ENCODE measurements around the gene CORO1A.
"Not testable (repeated sequence)": the region's sequence is repeated elsewhere in the genome, so short reads cannot be mapped to it uniquely, and the experiment has no call there.

CORO1A gene

DNA sequence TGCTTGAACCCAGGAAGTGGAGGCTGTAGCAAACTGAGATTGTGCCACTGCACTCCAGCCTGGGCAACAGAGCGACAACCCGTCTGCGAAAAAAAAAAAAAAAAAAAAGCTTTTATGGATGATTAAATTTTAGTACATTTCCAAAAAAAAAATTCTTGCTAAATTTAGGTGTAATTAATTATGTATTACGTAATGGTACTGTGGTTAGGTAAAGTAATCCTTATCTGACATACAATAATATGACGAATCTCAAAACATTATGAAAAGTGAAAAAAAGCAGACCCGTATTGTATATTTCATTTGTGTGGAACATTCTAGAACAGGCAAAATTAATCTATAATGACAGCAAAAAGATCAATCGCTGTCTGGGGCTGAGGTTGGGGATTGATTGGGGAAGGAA is 10.3 kb upstream of the CORO1A start:
- DNase-seq, result no peak

DNA sequence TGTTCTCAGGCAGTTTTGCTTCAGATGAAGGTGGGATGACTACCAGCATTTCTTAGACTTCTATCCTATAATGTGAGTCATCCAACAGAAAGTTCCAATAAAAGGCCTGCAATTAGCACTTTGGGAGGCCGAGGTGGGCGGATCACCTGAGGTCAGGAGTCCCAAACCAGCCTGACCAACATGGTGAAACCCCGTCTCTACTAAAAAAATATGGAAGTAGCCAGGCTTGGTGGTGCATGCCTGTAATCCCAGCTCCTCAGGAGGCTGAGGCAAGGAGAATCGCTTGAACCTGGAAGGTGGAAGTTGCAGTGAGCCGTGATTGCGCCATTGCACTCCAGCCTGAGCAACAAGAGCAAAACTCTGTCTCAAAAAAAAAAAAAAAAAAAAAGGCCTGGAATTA is 6.5 kb upstream of the CORO1A start:
- DNase-seq, result not testable (repeated sequence)

DNA sequence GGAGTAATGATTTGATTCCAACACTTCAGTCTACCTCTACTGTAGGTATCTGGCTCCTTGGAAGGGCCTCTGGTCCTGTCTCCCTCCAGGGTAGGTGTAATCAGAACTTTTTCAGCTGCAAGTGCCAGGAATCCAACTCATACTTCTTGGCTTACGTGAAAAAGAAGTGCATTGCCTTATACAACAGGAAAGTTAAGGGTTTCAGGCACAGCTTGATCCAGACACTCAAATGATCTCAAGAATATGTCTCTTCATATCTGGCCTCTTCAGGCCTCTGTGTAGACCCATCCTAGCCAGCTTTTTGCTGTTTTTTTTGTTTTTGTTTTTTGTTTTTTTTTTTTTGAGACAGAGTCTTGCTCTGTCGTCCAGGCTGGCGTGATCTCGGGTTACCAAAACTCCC is 4.2 kb upstream of the CORO1A start:
- DNase-seq, result no peak

DNA sequence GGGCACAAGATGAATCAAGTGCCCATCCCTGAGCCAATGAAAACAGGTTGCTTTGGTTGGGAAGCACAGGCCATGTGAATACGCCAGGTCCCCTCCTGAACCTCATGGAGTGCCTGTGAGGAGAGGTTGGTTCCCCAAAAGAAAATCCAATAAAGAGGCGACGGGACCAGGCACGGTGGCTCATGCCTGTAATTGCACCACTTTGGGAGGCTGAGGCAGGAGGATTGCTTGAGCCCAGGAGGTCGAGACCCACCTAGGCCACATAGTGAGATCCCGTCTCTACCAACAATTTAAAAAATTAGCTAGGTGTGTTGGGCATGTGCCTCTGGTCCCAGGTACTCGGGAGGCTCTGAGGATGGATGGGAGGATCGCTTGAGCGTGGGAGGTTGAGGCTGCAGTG is 3.5 kb upstream of the CORO1A start:
- no peak for DNase-seq

DNA sequence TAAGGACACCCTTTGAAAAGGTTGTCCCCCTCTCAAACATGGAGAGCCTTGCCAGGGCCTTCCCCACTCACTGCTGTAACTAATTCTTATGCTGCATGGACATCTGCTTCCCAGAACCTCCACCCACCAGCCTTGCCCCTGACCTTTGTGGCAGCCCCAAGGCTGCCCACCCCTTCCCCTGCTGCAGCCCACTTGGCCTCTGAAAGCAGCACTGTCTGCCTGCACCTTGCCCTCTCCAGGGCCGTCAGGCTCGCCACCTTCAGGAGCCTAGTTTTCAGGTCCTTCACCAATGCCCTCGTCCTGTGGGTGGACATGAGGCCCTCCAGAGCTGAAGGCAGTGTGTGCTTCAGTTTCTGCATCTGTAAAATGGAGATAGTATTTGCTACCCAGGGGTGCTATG is 2.7 kb upstream of the CORO1A start:
- no peak for DNase-seq

DNA sequence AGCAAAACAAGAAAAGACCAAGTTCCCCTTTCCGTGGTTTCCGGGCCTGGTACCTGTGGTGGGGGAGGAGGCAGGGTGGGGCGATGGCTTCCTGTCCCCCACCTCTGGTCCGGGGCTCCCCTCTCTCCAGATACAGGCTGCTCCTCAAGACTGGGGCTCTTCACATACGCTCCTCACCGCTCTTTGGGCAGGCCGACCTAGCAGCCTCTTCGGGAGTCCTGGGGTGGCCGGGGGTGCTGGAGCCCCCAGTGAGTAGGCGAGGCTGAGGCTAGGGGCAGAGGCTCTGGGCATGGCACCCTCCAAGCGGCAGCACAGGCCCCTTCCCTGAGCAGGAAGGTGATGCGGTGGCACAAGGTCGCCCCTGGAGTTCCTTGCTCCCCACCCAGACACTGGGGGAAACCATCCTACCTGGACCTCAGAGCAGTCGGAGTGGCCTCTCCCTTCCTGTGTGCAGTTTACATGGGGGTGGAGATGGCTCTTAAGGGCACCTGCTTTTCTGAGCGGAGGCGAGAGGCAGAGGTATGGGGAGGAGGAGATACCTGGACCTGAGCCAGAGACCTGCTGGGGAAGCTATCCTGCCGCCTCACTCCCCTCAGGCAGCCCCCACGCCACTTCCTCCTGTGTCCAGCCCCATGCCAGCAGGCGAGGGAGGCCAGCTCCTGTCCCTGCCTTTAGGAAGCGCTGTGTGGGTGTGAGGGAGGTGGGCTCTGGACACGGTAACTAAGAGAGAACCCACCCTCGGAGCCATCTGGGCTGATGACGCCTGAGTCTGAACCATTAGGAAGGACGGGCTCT is 891 bp downstream of the CORO1A start:
- DNase-seq, result peak; percentile 14

DNA sequence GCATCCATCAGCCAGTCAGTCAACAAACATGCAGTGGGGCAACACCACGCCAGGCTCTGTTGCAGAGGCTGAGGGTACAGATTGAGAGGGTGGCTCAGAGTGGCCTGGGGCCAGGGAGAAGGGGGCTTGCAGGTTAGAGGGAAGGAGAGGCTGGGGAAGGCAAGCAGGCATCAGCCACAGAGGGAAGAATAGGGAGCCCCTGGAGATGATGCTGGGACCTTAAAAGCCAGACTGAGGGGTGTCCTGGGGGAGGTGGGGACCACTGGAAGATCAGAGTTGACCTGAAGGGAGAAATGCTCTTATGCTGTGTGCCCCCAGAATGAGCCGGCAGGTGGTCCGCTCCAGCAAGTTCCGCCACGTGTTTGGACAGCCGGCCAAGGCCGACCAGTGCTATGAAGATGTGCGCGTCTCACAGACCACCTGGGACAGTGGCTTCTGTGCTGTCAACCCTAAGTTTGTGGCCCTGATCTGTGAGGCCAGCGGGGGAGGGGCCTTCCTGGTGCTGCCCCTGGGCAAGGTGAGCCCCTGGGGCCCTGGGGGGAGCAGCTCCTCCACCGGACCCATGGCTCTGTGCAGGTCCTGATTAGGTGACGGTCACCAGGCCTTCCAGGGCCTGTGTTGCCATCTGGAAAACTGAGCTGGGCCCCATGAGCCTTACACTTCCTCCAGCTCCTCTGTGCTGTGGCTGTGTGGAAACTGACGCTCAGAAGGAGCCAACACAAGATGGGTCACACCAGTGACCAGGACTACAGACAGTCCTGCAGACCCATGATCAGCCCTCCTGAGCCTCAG is 1.7 kb downstream of the CORO1A start:
- DNase-seq, result no peak

DNA sequence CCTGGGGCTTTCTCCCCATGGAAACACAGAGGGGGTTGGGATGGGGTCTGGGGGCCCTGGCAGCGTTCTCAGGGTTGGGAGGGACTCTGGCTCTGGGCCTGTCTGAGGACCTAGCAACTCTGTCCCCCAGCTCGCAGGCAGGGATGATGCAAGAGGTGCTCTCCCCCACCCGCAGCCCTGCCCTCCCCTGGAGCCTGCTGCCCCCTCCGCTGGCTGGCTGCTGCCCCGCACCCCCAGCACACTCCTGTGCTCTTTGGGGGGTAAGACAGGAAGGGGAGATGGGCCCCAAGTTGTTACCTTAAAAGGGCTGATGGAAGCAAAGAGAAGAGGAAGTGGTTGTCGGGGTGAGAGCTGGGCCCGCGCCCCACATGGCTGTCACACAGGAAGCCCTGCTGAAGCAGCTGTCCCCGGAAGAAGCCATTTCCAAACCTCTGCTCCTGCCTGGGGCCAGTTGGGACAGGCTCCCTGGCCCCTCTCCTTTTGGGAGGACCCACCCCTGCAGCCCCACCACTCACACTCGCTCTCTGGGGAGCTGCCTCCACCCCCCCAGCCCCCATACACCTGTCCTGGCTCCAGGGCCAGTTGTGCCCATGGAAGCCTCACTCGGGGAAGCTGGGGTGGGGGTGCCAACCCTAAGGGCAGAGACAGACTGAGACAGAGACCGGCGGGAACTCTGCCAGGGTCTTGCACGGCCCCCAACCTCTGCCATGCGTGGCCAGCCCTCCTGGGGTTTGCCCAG is 2.5 kb downstream of the CORO1A start:
- no peak for DNase-seq

DNA sequence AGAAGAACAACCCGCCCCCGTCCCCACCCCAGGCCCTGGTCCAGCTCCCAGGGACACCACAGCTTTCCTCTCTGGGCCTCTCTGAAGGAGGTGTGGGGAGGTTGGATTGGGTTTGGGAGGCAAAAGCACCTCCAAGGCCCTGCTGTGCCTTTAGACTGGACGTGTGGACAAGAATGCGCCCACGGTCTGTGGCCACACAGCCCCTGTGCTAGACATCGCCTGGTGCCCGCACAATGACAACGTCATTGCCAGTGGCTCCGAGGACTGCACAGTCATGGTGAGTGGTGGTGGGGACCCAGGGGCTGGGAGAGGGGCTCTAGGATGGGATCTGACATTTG is 3.0 kb downstream of the CORO1A start:
- DNase-seq, result no peak

DNA sequence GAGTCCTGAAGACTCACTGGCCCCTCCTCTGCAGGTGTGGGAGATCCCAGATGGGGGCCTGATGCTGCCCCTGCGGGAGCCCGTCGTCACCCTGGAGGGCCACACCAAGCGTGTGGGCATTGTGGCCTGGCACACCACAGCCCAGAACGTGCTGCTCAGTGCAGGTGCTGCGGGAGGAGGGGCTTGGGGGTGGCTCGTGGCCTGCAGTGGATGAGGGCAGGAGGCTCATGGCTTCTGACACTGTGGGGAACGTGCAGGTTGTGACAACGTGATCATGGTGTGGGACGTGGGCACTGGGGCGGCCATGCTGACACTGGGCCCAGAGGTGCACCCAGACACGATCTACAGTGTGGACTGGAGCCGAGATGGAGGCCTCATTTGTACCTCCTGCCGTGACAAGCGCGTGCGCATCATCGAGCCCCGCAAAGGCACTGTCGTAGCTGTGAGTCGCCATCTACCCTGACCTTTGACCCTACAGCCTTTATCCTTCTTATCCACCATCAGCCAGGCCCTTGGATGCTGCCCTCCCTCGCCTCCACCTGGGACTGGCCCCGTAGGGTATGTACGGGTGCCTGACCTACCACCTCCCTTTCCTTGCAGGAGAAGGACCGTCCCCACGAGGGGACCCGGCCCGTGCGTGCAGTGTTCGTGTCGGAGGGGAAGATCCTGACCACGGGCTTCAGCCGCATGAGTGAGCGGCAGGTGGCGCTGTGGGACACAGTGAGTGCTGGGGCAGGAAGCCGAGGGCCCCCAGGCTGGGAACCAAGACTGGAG is 3.6 kb downstream of the CORO1A start:
- DNase-seq, result no peak

DNA sequence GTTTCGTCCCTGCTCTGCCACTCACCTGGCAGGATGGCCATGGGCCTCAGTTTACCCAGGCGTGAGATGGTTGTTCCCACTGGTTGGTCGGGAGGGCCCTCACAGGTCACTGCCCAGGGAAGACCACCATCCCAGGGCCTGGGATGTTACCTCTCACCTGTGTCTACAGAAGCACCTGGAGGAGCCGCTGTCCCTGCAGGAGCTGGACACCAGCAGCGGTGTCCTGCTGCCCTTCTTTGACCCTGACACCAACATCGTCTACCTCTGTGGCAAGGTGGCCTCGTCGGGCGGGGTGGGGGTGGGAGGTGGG is 4.1 kb downstream of the CORO1A start:
- no peak for DNase-seq

DNA sequence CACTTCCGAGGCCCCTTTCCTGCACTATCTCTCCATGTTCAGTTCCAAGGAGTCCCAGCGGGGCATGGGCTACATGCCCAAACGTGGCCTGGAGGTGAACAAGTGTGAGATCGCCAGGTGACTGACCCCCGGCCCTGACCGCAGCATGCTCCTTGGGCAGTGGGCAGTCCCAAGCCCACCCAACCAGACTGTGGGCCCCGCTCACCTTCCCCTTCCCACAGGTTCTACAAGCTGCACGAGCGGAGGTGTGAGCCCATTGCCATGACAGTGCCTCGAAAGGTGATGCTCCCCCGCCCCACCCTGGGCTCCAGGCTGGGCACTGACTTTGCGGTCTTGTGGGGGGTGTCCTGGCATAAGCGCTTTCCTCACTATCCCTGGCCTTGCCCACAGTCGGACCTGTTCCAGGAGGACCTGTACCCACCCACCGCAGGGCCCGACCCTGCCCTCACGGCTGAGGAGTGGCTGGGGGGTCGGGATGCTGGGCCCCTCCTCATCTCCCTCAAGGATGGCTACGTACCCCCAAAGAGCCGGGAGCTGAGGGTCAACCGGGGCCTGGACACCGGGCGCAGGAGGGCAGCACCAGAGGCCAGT is 4.7 kb downstream of the CORO1A start:
- no peak for DNase-seq

DNA sequence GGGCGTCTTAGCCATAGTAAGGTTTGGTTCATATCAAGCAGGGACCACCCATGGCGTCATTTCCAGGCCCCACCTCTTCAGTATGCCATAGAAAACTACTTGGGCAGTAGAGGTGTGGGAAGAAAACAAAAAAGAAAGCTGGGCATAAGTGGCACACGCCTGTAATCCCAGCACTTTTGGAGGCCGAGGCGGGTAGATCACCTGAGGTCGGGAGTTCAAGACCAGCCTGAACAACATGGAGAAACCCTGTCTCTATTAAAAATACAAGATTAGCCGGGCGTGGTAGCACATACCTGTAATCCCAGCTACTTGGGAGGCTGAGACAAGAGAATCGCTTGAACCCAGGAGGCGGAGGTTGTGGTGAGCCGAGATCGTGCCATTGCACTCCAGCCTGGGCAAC is 7.8 kb downstream of the CORO1A start:
- DNase-seq, result not testable (repeated sequence)

DNA sequence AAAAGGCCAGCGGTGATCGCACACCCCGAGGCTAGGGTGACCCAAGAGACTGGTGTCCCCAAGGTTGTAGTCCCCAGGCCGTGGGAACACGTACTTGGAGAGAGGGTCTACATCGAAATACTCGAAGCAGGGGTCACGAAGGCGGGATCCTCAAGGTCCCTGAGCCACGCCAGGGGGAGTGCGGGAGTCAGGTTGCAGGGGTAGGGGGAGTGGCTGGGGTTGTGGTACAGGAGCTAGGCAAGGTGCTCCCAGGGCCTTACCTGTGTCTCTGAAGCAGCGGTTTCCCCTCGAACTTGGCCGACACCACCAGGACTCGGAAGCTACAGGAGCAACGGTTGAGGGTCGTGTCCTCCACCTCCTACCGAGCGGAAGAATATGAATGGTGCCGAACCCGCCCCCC is 9.7 kb downstream of the CORO1A start:
- DNase-seq, result not testable (repeated sequence)

DNA sequence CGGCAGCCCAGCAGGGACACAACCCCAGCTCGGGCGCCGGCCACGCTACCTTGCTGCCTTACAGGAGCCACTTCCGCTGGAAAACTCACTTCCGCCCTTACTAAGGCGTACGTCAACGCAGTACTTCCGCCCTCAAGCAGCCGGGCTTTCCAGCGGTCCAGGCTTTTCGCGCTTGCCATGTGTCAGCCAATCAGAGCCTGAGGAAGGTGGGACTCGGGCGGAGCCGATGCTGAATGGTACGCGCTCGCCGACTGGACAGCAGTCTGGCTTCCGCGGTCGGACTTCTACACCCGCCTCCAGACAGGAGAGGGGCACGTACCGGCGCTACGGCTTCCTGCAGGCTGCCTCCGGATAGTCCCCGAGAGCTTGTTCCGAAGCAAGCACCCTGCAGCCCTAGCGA is 10.2 kb downstream of the CORO1A start, which contains the start of the genes BOLA2B and SLX1A:
Gene BOLA2B, minus strand, starts transcription at position 52 of the 400 bp plus-strand sequence. CDS start 71 bp downstream, outside the sequence.
Gene SLX1A, plus strand, starts transcription at position 261 of the 400 bp plus-strand sequence. CDS start 210 bp downstream, outside the sequence.
- DNase-seq, result not testable (repeated sequence)

DNA sequence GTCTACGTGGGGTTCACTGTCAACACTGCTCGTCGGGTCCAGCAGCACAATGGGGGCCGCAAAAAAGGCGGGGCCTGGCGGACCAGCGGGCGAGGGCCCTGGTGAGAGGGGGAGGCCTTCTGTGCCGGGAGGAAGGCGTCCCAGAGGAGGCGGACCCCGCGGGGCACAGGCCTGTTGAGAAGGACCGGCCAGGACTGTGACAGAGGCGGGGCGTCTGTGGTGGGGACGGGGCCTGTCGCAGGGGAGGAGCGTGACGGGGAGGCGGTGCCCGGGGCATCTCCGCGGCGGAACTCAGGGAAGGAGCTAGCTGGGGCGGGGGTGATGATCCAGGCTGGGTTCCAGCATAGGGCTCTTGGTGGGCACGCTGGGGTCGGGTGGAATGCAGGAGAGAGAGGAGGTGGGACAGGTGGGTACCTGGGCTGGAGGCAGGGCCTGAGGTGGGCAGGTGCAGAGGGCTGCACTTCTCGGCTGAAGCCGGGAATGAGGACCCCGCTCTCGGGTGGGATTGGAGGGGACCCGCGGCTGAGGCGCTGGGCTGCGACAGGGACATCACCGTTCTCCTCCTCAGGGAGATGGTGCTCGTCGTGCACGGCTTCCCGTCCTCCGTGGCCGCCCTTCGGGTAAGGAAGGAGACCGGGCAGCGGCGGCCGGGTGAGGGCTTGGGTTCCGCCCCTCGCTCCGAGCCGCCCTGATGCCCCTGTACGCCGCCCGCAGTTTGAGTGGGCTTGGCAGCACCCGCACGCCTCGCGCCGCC is 10.9 kb downstream of the CORO1A start:
- DNase-seq, result not testable (repeated sequence)

DNA sequence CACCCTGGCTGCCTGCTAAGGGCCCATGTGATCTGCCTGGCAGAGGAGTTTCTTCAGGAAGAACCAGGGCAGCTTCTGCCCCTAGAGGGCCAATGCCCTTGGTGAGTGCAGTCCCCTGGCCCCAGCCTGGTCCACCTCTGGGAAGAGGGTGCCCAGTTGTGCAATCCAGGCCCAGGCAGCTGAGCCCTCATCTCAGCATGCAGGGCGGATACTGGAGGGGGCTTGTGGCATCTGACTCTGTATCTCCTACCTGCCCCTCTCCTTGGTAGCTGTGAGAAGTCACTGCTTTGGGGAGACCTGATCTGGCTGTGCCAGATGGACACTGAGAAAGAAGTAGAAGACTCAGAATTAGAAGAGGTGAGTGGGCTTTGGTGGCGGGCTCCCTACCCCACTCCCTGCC is 13.6 kb downstream of the CORO1A start:
- not testable (repeated sequence) for DNase-seq

DNA sequence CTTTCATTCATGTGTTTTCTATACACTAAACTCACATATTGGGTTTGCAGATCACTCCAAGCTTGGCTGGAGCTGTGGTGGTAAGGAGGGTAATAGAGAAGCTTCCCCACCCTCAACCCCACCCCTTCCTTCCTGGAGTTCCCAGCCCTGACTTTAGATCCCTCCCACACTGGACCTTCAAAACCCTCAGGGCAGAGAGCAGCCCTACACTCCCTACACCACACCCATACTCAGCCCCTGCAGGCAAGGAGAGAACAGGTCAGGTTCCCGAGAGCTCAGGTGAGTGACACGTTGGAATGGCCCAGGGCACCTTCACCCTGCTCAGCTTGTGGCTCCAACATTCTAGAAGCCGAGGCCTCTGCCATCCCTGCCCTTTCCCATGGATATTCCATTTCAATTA is 15.6 kb downstream of the CORO1A start, which contains the start of gene SULT1A3:
Gene SULT1A3, plus strand, starts transcription at position 207 of the 400 bp plus-strand sequence. CDS start 1,474 bp downstream, outside the sequence.
- not testable (repeated sequence) for DNase-seq

DNA sequence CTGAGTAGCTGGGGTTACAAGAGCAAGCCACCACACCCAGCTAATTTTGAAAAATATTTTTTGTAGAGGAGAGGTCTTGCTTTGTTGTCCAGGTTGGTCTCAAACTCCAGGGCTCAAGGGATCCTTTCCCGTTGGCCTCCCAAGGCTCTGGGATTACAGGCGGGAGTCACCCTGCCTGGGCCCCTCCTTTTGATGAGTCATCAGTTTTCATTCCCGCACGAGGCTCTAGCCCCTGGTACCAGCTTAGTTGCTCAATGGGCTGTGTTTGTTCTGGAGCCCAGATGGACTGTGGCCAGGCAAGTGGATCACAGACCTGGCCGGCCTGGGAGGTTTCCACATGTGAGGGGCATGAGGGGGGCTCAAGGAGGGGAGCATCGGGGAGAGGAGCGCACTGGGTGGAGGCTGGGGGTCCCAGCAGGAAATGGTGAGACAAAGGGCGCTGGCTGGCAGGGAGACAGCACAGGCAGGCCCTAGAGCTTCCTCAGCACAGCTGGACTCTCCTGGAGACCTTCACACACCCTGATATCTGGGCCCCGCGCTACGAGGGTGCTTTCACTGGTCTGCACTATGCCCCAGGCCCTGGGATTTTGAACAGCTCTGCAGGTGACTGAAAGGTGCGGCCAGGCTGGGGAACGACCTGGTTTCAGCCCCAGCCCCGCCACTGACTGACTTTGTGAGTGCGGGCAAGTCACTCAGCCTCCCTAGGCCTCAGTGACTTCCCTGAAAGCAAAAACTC is 16.4 kb downstream of the CORO1A start:
- not testable (repeated sequence) for DNase-seq

DNA sequence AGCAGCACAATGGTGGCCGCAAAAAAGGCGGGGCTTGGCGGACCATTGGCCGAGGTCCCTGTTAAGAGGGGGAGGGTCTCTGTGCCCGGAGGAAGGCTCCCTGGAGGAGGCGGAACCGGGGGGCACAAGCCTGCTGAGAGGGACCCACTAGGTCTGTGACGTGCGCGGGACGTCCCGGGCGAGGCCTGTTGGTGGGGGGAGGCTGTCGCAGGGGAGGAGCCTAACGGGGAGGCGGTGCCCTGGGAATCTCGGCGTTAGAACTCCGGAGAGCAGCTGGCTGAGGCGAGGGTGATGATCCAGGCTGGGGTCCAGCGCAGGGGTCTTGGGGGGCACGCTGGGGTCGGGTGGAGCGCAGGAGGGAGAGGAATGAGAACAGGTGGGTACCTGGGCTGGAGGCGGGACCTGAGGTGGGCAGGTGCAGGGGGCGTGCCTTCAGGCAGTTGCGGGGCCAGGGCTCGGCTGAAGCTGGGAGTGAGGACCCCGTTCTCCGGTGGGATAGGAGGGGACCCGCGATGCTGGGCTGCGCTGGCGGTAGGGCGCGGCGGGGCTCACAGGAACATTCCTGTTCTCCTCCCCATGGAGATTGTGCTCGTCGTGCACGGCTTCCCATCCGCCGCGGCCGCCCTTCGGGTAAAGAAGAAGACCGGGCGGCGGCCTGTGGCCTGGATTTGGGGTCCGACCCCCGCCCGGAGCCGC is 22.3 kb downstream of the CORO1A start:
- DNase-seq, result not testable (repeated sequence)
